GM12878 (cell line): ENCODE results near the gene ICAM2. TPM values are rescaled to one million over a fixed set of nuclear protein-coding genes. Genes with fewer than 3 reads are reported as not detected.
"Not testable (repeated sequence)": the region's sequence is repeated elsewhere in the genome, so short reads cannot be mapped to it uniquely, and the experiment has no call there.

Experiments
- ATAC-seq: fragments of 200-7000 bp; cut with Tn5 transposase; 3 replicates; pipeline ENCODE4 v1.9.1; 2020; ENCODE audit warnings: mild to moderate bottlenecking, moderate library complexity
- BruUV-seq: library from RNA; stranded (reverse); fragments of 400-500 nt; replicated peaks from 2 replicates; lab custom pipeline; 2021; lab: Mats Ljungman, UMichigan
- CTCF ChIA-PET: fragments of 300-600 bp; sonication (Branson Sonifier 250); formaldehyde crosslinking; extraction: SDS; loops from one replicate; lab custom pipeline; 2021; ENCODE audit warnings: inconsistent platforms; lab: Yijun Ruan, JAX
- POLR2A ChIA-PET: fragments of 350-600 bp; formaldehyde crosslinking; extraction: SDS; loops from one replicate; lab custom pipeline; 2021; ENCODE audit warnings: inconsistent platforms; lab: Charles Lee
- RAD21 ChIA-PET: fragments of 300-600 bp; sonication (Branson Sonifier 250); formaldehyde crosslinking; loops from one replicate; lab custom pipeline; 2023; ENCODE audit warnings: antibody characterized with exemption; ENCODE audit not compliant: unreplicated experiment; lab: Charles Lee
- SMC1A ChIA-PET: fragments of 300-600 bp; sonication (Branson Sonifier 250); formaldehyde crosslinking; loops from one replicate; lab custom pipeline; 2023; ENCODE audit not compliant: unreplicated experiment, uncharacterized antibody; lab: Charles Lee
- DNase-seq: peaks from one replicate; pipeline ENCODE4 v3.0.0-alpha.2; 2011; ENCODE audit warnings: low read depth, low spot score
- FAIRE-seq: peaks from 3 replicates; lab custom pipeline; 2011; peaks lifted over from hg19 to GRCh38; lab: Jason Lieb, UNC
- H2AFZ ChIP-seq: 2 replicates; pipeline ENCODE4 v1.6.0; 2011; ENCODE audit warnings: low read depth, low read length, control low read depth; ENCODE audit not compliant: control insufficient read depth
- H3K27ac ChIP-seq: 2 replicates; pipeline ENCODE4 v1.5.1; 2011; ENCODE audit warnings: control low read depth; ENCODE audit not compliant: control insufficient read depth, insufficient read depth
- H3K27me3 ChIP-seq, 2 experiments: replicated peaks in 1 of 2; 2 replicates each; pipeline versions ENCODE4 v1.6.0 to v1.6.1; 2011; ENCODE audit warnings: low read length in 1 of 2; ENCODE audit not compliant: control insufficient read depth in 2 of 2, insufficient read depth in 2 of 2
- H3K36me3 ChIP-seq, 2 experiments: 2 replicates each; pipeline ENCODE4 v1.5.1; 2011; ENCODE audit warnings: low read length in 1 of 2; ENCODE audit not compliant: control insufficient read depth in 2 of 2, insufficient read depth in 2 of 2
- H3K4me1 ChIP-seq: 2 replicates; pipeline ENCODE4 v1.6.1; 2011; ENCODE audit warnings: mild to moderate bottlenecking, low read length, moderate library complexity, mixed read lengths; ENCODE audit not compliant: control insufficient read depth, insufficient read depth
- H3K4me2 ChIP-seq: 2 replicates; pipeline ENCODE4 v1.6.0; 2011; ENCODE audit warnings: control low read depth; ENCODE audit not compliant: control insufficient read depth, insufficient read depth
- H3K4me3 ChIP-seq: fragments of 200-600 bp; sonication (generic); 2 replicates; pipeline ENCODE4 v1.5.1; 2016
- H3K79me2 ChIP-seq: 2 replicates; pipeline ENCODE4 v1.6.0; 2011; ENCODE audit warnings: low read length; ENCODE audit not compliant: control insufficient read depth, insufficient read depth
- H3K9ac ChIP-seq: 2 replicates; pipeline ENCODE4 v1.8.0; 2011; ENCODE audit warnings: low read length, control low read depth, mixed read lengths; ENCODE audit not compliant: control insufficient read depth, insufficient read depth
- H3K9me3 ChIP-seq: replicated peaks from 3 replicates; pipeline ENCODE4 v1.5.1; 2011; ENCODE audit warnings: mild to moderate bottlenecking, low read length; ENCODE audit not compliant: control insufficient read depth, insufficient read depth
- H4K20me1 ChIP-seq: 2 replicates; pipeline ENCODE4 v1.6.0; 2011; ENCODE audit not compliant: control insufficient read depth, insufficient read depth
- NR2F1 ChIP-seq: fragments of 450-650 bp; conservative IDR thresholded peaks from 2 replicates; pipeline ENCODE4 v1.6.1; 2017; ENCODE audit warnings: mild to moderate bottlenecking
- WGBS: methylation state at CpG from one replicate; pipeline ENCODE4 v1.1.6; 2016; ENCODE audit warnings: low lambda C conversion rate; ENCODE audit not compliant: insufficient replicate concordance, insufficient coverage; ENCODE audit errors: missing lambda C conversion rate; 5-methylcytosine and 5-hydroxymethylcytosine counted together
- in situ Hi-C: fragments of 300-500 bp; cut with MboI; formaldehyde crosslinking; loops from 9 replicates; pipeline ENCODE4 v1.14.3; 2018; ENCODE audit warnings: mixed read lengths
- intact Hi-C: fragments of 100-400 bp; cut with micrococcal nuclease; formaldehyde crosslinking; loops from one replicate; pipeline ENCODE4 v1.14.2; 2022; ENCODE audit not compliant: unreplicated experiment
- polyA plus RNA-seq, 11 experiments: library from polyadenylated mRNA; depleted of rRNA in 4 of 11; unstranded in 6 of 11; stranded (reverse) in 5 of 11; fragments of >200 nt; fragmentation: Nextera tagmentation in 4 of 11; fragmentation: Illumina TruSeq in 1 of 11; extraction: Ambion mirVana in 4 of 11; extraction: Trizol in 1 of 11; gene quantifications; 1 replicate in 1 of 11; 2 replicates in 10 of 11; pipeline versions ENCODE4 v1.2.1 to v1.2.3, GENCODE V29; 2011 to 2016; ENCODE audit warnings: inconsistent platforms in 2 of 11, missing spikeins in 2 of 11, low read depth in 1 of 11
- total RNA-seq, 4 experiments: library from RNA; depleted of rRNA in 3 of 4; stranded (reverse); fragments of >200 nt in 3 of 4; fragmentation: Illumina TruSeq in 1 of 4; extraction: Trizol in 1 of 4; gene quantifications; 2 replicates each; pipeline versions ENCODE4 v1.2.1 to v1.2.3, GENCODE V29; 2013 to 2021
- TF ChIP-seq, protein P1 (sequence below): fragments of 450-650 bp; IDR thresholded peaks from 2 replicates; pipeline ENCODE4 v1.6.1; 2016; ENCODE audit warnings: mild to moderate bottlenecking

Gene ICAM2
- total and polyA plus RNA-seq, 10 of the 15 experiments (the other 5 are each of a cell fraction or from before 2014, with no cell fraction given) = 23.6 to 108 (median 58.1) TPM

- H2AFZ ChIP-seq, H3K27me3 ChIP-seq, in situ Hi-C loops, FAIRE-seq, DNase-seq, H3K36me3 ChIP-seq, H4K20me1 ChIP-seq, BruUV-seq, H3K9me3 ChIP-seq: not testable (repeated sequence)
- H3K79me2 ChIP-seq = peaks cover 44% of the 10 kb centered on the region
- H3K4me1 ChIP-seq = peaks cover 14% of the 10 kb centered on the region
- TF ChIP-seq, protein P1, sequence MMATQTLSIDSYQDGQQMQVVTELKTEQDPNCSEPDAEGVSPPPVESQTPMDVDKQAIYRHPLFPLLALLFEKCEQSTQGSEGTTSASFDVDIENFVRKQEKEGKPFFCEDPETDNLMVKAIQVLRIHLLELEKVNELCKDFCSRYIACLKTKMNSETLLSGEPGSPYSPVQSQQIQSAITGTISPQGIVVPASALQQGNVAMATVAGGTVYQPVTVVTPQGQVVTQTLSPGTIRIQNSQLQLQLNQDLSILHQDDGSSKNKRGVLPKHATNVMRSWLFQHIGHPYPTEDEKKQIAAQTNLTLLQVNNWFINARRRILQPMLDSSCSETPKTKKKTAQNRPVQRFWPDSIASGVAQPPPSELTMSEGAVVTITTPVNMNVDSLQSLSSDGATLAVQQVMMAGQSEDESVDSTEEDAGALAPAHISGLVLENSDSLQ = peak; percentile 77
- TF ChIP-seq NR2F1 = 0 out of 2 replicates have a peak, but pooled peaks have one; percentile 11
- peak overlapping the region; percentile 58 for H3K4me2 ChIP-seq
- peak overlapping the region; percentile 90 for H3K9ac ChIP-seq
- RAD21 ChIA-PET = interaction anchor here (0.6 to 7.4 kb wide), 20 partner anchors 10 to 126 kb away, joined by 3 to 105 read pairs (median 8); partner anchors contain the start of genes CD79B, CSHL1 and GH1
- WGBS = 32% methylated on average over 9 of the region's 9 CpGs
- intact Hi-C loops = loop anchor here (5.0 kb wide), 1 partner anchor 67 kb away; no protein-coding TSS in a partner anchor
- CTCF ChIA-PET = interaction anchor here (0.7 to 11.2 kb wide), 15 partner anchors 10 to 259 kb away, joined by 3 to 351 read pairs (median 10); partner anchors contain the start of genes CD79B, CSHL1, ERN1 and GH1
- POLR2A ChIA-PET = interaction anchor here (0.6 to 3.5 kb wide), 16 partner anchors 9 to 318 kb away, joined by 3 to 42 read pairs (median 6); partner anchors contain the start of genes CD79B, ERN1 and GH1
- ATAC-seq = peak; percentile 13
- peak overlapping the region; percentile 98 for H3K27ac ChIP-seq
- SMC1A ChIA-PET = interaction anchor here (0.9 to 15.0 kb wide), 18 partner anchors 9 to 126 kb away, joined by 3 to 570 read pairs (median 8); partner anchors contain the start of genes CD79B, ERN1 and GH1
- peak overlapping the region; percentile 74 for H3K4me3 ChIP-seq
Measured at GRCh38 chr17:64019551-64019961, 877 bp downstream of the ICAM2 start.
